Measurements from ENCODE around the gene ELAVL2.

ELAVL2 gene

DNA sequence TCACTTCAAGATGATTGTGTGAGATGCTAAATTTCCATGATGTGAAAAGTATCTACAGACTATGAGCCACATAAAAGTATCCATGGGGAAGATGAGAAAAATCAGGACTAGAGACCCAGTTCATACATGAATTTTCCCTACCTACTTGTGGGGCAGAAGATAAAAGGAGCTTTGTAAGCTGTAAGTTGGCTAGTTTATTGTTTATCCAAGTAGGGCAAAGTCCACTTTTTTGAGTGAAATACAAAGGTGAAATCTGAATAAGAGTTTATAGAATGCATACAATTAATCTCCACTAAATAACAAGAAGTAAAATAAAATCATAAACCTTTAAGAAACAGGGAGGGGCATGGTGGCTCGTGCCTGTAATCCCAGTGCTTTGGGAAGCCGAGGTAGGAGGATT lies 160.4 kb downstream of the ELAVL2 start:
- DNase-seq (ENCODE audit: low read depth, low spot score): no peak
- TF ChIP-seq, protein P1, sequence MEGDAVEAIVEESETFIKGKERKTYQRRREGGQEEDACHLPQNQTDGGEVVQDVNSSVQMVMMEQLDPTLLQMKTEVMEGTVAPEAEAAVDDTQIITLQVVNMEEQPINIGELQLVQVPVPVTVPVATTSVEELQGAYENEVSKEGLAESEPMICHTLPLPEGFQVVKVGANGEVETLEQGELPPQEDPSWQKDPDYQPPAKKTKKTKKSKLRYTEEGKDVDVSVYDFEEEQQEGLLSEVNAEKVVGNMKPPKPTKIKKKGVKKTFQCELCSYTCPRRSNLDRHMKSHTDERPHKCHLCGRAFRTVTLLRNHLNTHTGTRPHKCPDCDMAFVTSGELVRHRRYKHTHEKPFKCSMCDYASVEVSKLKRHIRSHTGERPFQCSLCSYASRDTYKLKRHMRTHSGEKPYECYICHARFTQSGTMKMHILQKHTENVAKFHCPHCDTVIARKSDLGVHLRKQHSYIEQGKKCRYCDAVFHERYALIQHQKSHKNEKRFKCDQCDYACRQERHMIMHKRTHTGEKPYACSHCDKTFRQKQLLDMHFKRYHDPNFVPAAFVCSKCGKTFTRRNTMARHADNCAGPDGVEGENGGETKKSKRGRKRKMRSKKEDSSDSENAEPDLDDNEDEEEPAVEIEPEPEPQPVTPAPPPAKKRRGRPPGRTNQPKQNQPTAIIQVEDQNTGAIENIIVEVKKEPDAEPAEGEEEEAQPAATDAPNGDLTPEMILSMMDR (IDR thresholded peaks at IDR 0.05; ENCODE audit: low read depth, low read length): no peak
- in situ Hi-C loops (cut with HindIII; ENCODE audit: low sequenced_read_pairs): no loop called here
- H3K4me3 ChIP-seq (ENCODE audit: low read depth, low read length): no peak overlapping the region

DNA sequence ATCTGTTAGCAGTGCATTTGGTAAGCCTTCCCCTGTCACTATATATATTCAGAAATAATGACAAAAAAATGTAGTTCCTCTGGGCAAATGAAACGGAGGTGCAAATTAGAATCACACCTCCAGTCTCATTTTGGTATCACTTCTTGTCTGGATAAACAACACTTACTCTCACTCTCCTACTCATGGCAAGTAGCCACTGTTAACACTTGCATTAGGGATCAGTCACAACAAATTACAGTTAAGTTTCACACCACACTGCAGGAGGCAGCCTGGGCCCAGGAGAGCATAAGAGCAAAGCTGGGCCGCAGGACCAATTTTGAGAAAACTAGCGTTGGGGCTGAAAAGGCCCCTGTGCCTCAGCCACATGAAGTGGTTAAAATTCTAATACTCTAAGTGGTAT lies 161.0 kb downstream of the ELAVL2 start:
- in situ Hi-C loops (cut with HindIII; ENCODE audit: low sequenced_read_pairs): no loop called here
- TF ChIP-seq, protein P1 (IDR thresholded peaks at IDR 0.05; ENCODE audit: low read depth, low read length): no peak
- H3K4me3 ChIP-seq (ENCODE audit: low read depth, low read length): no peak overlapping the region
- DNase-seq (ENCODE audit: low read depth, low spot score): no peak

DNA sequence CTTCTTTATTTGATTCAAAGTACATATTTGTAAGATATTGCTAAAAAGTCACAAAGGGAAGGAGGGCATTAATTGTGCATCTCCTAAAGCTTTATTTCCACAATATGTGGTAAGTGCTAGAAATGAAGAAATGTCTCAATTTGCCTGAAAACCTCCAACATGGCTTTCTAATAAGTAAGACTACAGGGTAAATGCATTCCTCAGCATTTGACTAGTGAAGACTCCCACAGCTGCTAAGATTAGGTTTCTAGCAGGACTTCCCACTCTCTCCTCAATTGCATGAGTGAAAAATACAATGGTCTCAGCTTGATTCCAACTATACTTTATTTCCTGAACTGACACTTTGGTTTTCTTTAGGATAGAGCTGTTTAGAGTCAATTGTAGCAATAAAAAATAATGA lies 162.1 kb downstream of the ELAVL2 start:
- DNase-seq (ENCODE audit: low read depth, low spot score): no peak
- TF ChIP-seq, protein P1 (IDR thresholded peaks at IDR 0.05; ENCODE audit: low read depth, low read length): no peak
- in situ Hi-C loops (cut with HindIII; ENCODE audit: low sequenced_read_pairs): no loop called here
- no peak overlapping the region for H3K4me3 ChIP-seq (ENCODE audit: low read depth, low read length)

DNA sequence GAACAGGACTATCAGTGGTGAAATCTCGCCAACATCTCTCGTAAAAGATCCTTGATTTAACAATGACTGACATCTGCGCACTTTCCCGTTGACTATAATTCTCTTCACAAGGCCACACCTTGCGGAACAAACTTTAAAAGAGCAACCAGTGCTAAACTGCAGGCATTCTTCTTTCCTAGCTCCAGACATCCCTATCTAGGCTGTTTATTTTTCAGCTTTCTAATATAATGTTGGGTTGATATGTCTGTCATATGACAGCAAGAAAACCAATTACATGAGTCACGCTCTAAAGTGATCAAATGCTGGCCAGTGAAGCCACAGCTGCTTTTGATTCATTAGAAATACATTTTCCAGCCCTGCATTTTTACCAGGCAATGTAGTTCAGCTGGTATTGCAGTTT lies 162.5 kb downstream of the ELAVL2 start:
- in situ Hi-C loops (cut with HindIII; ENCODE audit: low sequenced_read_pairs): no loop called here
- DNase-seq (ENCODE audit: low read depth, low spot score): peak; percentile 4
- no peak overlapping the region for H3K4me3 ChIP-seq (ENCODE audit: low read depth, low read length)
- TF ChIP-seq, protein P1 (IDR thresholded peaks at IDR 0.05; ENCODE audit: low read depth, low read length): no peak

DNA sequence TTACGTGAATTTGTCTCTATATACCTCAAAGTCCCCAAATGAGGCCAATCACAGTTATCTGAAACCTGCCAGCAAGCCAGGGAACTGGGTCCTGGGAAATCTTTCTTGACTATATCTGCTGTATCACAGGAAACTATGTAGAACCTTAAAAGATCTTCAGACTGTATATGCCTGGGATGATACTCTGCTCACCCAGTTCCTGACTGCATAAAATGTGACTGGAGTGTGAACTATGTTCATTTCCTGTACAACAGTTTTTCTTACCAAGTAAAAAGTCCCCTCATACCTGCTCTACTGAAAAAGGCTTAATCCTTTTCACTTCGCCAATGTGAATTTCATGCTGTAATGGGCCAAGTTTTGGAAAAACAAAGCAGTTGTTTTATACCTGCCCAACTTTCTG lies 162.9 kb downstream of the ELAVL2 start:
- no peak overlapping the region for H3K4me3 ChIP-seq (ENCODE audit: low read depth, low read length)
- no peak for DNase-seq (ENCODE audit: low read depth, low spot score)
- TF ChIP-seq, protein P1 (IDR thresholded peaks at IDR 0.05; ENCODE audit: low read depth, low read length): no peak
- in situ Hi-C loops (cut with HindIII; ENCODE audit: low sequenced_read_pairs): no loop called here

DNA sequence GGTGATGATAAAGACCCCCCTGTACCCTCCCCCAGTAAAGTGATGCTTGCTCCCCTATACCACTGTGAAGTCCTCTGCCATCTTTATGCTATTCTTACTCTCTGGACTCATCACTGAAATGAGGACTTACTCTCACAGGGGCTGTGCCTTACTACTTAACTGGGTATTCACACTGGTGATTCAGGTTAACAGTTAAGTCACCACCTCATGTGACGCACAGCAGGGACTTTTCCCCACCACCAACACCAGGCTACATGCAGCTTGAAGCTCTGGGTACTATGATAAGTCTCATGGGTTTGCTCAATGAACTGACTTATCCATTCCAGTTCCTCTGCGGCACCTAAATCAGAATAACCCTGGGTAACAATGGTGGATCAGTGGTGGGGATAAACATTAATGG lies 163.7 kb downstream of the ELAVL2 start:
- in situ Hi-C loops (cut with HindIII; ENCODE audit: low sequenced_read_pairs): no loop called here
- no peak for DNase-seq (ENCODE audit: low read depth, low spot score)
- no peak overlapping the region for H3K4me3 ChIP-seq (ENCODE audit: low read depth, low read length)
- TF ChIP-seq, protein P1 (IDR thresholded peaks at IDR 0.05; ENCODE audit: low read depth, low read length): no peak
